ENCODE data around the gene GTF2A2. TPM values are rescaled to one million over a fixed set of nuclear protein-coding genes. Genes with fewer than 3 reads are reported as not detected.

The GTF2A2 gene
- total RNA-seq, 1 donor from 2014 or later, result 19.0 TPM

- no peak for TF ChIP-seq CTCF (IDR thresholded peaks at IDR 0.05; ENCODE audit: insufficient read depth, low read length, severe bottlenecking)
- peak; percentile 69 for DNase-seq (ENCODE audit: low read depth)
- Histone ChIP-seq H3K27me3 (ENCODE audit: control insufficient read depth, insufficient read depth, low read length) (no peaks in the 10 kb centered on the region), H3K36me3 (ENCODE audit: control insufficient read depth, insufficient read depth, low read length) (no peaks in the 10 kb centered on the region), H3K4me3 (ENCODE audit: low read depth, low read length) (peak overlapping the region; percentile 100)
- FAIRE-seq, result no peak
Measured at GRCh38 chr15:59688423-59688781, 31.1 kb upstream of the GTF2A2 start.

- no peak for FAIRE-seq
- no peaks in the 10 kb centered on the region for H3K27me3 ChIP-seq (ENCODE audit: control insufficient read depth, insufficient read depth, low read length)
- no peaks in the 10 kb centered on the region for H3K36me3 ChIP-seq (ENCODE audit: control insufficient read depth, insufficient read depth, low read length)
- no peak for TF ChIP-seq CTCF (IDR thresholded peaks at IDR 0.05; ENCODE audit: insufficient read depth, low read length, severe bottlenecking)
- peak; percentile 47 for DNase-seq (ENCODE audit: low read depth)
- H3K4me3 ChIP-seq (ENCODE audit: low read depth, low read length), result peak overlapping the region; percentile 100
Measured at GRCh38 chr15:59687836-59688235, 30.5 kb upstream of the GTF2A2 start.

GRCh38 chr15:59686389-59686788 is 29.1 kb upstream of the GTF2A2 start:
- Histone ChIP-seq H3K27me3 (ENCODE audit: control insufficient read depth, insufficient read depth, low read length) (no peaks in the 10 kb centered on the region), H3K36me3 (ENCODE audit: control insufficient read depth, insufficient read depth, low read length) (peaks cover under 1% of the 10 kb centered on the region), H3K4me3 (ENCODE audit: low read depth, low read length) (no peak overlapping the region)
- TF ChIP-seq CTCF (IDR thresholded peaks at IDR 0.05; ENCODE audit: insufficient read depth, low read length, severe bottlenecking), result no peak
- no peak for DNase-seq (ENCODE audit: low read depth)
- no peak for FAIRE-seq

- H3K27me3 ChIP-seq (ENCODE audit: control insufficient read depth, insufficient read depth, low read length), result no peaks in the 10 kb centered on the region
- TF ChIP-seq CTCF (IDR thresholded peaks at IDR 0.05; ENCODE audit: insufficient read depth, low read length, severe bottlenecking), result no peak
- FAIRE-seq (no peak), DNase-seq (ENCODE audit: low read depth) (no peak)
- H3K4me3 ChIP-seq (ENCODE audit: low read depth, low read length), result no peak overlapping the region
- peaks cover 3% of the 10 kb centered on the region for H3K36me3 ChIP-seq (ENCODE audit: control insufficient read depth, insufficient read depth, low read length)
Measured at GRCh38 chr15:59685737-59686297, 28.5 kb upstream of the GTF2A2 start.

GRCh38 chr15:59680870-59681269 is 23.6 kb upstream of the GTF2A2 start:
- no peak for DNase-seq (ENCODE audit: low read depth)
- no peaks in the 10 kb centered on the region for H3K27me3 ChIP-seq (ENCODE audit: control insufficient read depth, insufficient read depth, low read length)
- H3K36me3 ChIP-seq (ENCODE audit: control insufficient read depth, insufficient read depth, low read length), result peaks cover 15% of the 10 kb centered on the region
- FAIRE-seq, result no peak
- no peak overlapping the region for H3K4me3 ChIP-seq (ENCODE audit: low read depth, low read length)
- no peak for TF ChIP-seq CTCF (IDR thresholded peaks at IDR 0.05; ENCODE audit: insufficient read depth, low read length, severe bottlenecking)

- DNase-seq (ENCODE audit: low read depth) (no peak), FAIRE-seq (no peak)
- no peak for TF ChIP-seq CTCF (IDR thresholded peaks at IDR 0.05; ENCODE audit: insufficient read depth, low read length, severe bottlenecking)
- Histone ChIP-seq H3K36me3 (ENCODE audit: control insufficient read depth, insufficient read depth, low read length) (peaks cover 15% of the 10 kb centered on the region), H3K27me3 (ENCODE audit: control insufficient read depth, insufficient read depth, low read length) (no peaks in the 10 kb centered on the region), H3K4me3 (ENCODE audit: low read depth, low read length) (no peak overlapping the region)
Measured at GRCh38 chr15:59680346-59680745, 23.0 kb upstream of the GTF2A2 start.
